ENCODE results near the gene ARL14EP.

- TF ChIP-seq CTCF (IDR thresholded peaks at IDR 0.05; ENCODE audit: low read length) (no peak), EZH2 (optimal IDR thresholded peaks at IDR 0.05; ENCODE audit: low read depth, low read length) (no peak)
Measured at GRCh38 chr11:30356391-30356790, 33.5 kb downstream of the ARL14EP start.

Data from MM.1S (cell line).